CD14-positive monocyte (primary cell): ENCODE results near the gene CTTNBP2. TPM values are rescaled to one million over a fixed set of nuclear protein-coding genes. Genes with fewer than 3 reads are reported as not detected.

ENCODE experiments used
- DNase-seq, 3 donors: peaks; one replicate each; pipeline ENCODE4 v3.0.0-alpha.2; 2011 to 2022
- H2AFZ ChIP-seq: 2 replicates; pipeline ENCODE4 v1.6.0; 2012; ENCODE audit warnings: mild to moderate bottlenecking, low read depth, low read length, inconsistent platforms; ENCODE audit not compliant: insufficient read depth, poor library complexity, severe bottlenecking
- H3K27ac ChIP-seq, 2 donors: 1 replicate in 1 of 2; 2 replicates in 1 of 2; pipeline ENCODE4 v1.5.1; 2012 to 2013; ENCODE audit warnings: low read length in 2 of 2, control low read depth in 1 of 2, inconsistent platforms in 1 of 2, low read depth in 1 of 2, mild to moderate bottlenecking in 1 of 2
- H3K27me3 ChIP-seq, 2 donors: one replicate each; pipeline versions ENCODE4 v1.6.0 to v1.6.1; 2011 to 2013; ENCODE audit warnings: low read length in 2 of 2; ENCODE audit not compliant: control insufficient read depth in 2 of 2, insufficient read depth in 2 of 2
- H3K36me3 ChIP-seq, 2 donors: replicated peaks in 1 of 2; 1 replicate in 1 of 2; 2 replicates in 1 of 2; pipeline versions ENCODE4 v1.5.1 to v1.6.1; 2012 to 2013; ENCODE audit warnings: low read length in 2 of 2, control low read depth in 1 of 2, inconsistent platforms in 1 of 2, mild to moderate bottlenecking in 1 of 2; ENCODE audit not compliant: insufficient read depth in 2 of 2, control insufficient read depth in 1 of 2
- H3K4me1 ChIP-seq, 2 donors: 1 replicate in 1 of 2; 2 replicates in 1 of 2; pipeline versions ENCODE4 v1.5.1 to v1.6.1; 2012 to 2013; ENCODE audit warnings: low read length in 2 of 2, control low read depth in 1 of 2, inconsistent platforms in 1 of 2, mild to moderate bottlenecking in 1 of 2, moderate library complexity in 1 of 2; ENCODE audit not compliant: insufficient read depth in 2 of 2, control insufficient read depth in 1 of 2
- H3K4me2 ChIP-seq: replicated peaks from 2 replicates; pipeline ENCODE3; 2012; ENCODE audit warnings: low read length, moderate library complexity, mild to moderate bottlenecking; ENCODE audit not compliant: poor library complexity, severe bottlenecking; ENCODE audit errors: extremely low read depth
- H3K4me3 ChIP-seq, 3 experiments: fragments of 200-600 bp in 1 of 3; sonication (generic) in 1 of 3; replicated peaks in 1 of 3; 1 replicate in 2 of 3; 2 replicates in 1 of 3; pipeline ENCODE4 v1.5.1; 2011 to 2013; ENCODE audit warnings: low read length in 3 of 3, mild to moderate bottlenecking in 3 of 3, control low read depth in 2 of 3, low read depth in 2 of 3, inconsistent platforms in 1 of 3, moderate library complexity in 1 of 3
- H3K79me2 ChIP-seq: 2 replicates; pipeline ENCODE4 v1.6.0; 2012; ENCODE audit warnings: mild to moderate bottlenecking, control low read depth, inconsistent platforms, low read length, moderate library complexity; ENCODE audit not compliant: insufficient read depth
- H3K9ac ChIP-seq: 2 replicates; pipeline ENCODE4 v1.6.0; 2017; ENCODE audit warnings: low read length, mild to moderate bottlenecking; ENCODE audit not compliant: insufficient read depth, poor library complexity, severe bottlenecking
- H3K9me3 ChIP-seq, 2 donors: replicated peaks in 1 of 2; 1 replicate in 1 of 2; 2 replicates in 1 of 2; pipeline versions ENCODE4 v1.5.1 to v1.6.1; 2012 to 2013; ENCODE audit warnings: low read length in 2 of 2, control low read depth in 1 of 2; ENCODE audit not compliant: control insufficient read depth in 1 of 2, insufficient read depth in 1 of 2
- H4K20me1 ChIP-seq: 2 replicates; pipeline ENCODE4 v1.6.0; 2012; ENCODE audit warnings: mild to moderate bottlenecking, low read length, control low read depth, moderate library complexity; ENCODE audit not compliant: insufficient read depth
- H3K27ac Mint-ChIP-seq, 7 donors: one replicate each; pipeline ENCODE4 v1.8.0; 2020; ENCODE audit warnings: mild to moderate bottlenecking in 7 of 7, mixed read lengths in 7 of 7, moderate library complexity in 6 of 7, inconsistent platforms in 2 of 7
- H3K27me3 Mint-ChIP-seq, 3 donors: one replicate each; pipeline ENCODE4 v1.8.0; 2021 to 2022; ENCODE audit warnings: low read depth in 3 of 3, mild to moderate bottlenecking in 3 of 3, mixed read lengths in 3 of 3, moderate library complexity in 3 of 3, inconsistent platforms in 1 of 3
- H3K36me3 Mint-ChIP-seq, 2 donors: one replicate each; pipeline ENCODE4 v1.8.0; 2020; ENCODE audit warnings: mixed read lengths in 2 of 2, inconsistent platforms in 1 of 2, mild to moderate bottlenecking in 1 of 2
- H3K4me1 Mint-ChIP-seq: one replicate; pipeline ENCODE4 v1.8.0; 2020; ENCODE audit warnings: mild to moderate bottlenecking, mixed read lengths
- H3K4me3 Mint-ChIP-seq, 2 donors: one replicate each; pipeline ENCODE4 v1.8.0; 2020; ENCODE audit warnings: mild to moderate bottlenecking in 2 of 2, mixed read lengths in 2 of 2, moderate library complexity in 1 of 2
- H3K9me3 Mint-ChIP-seq, 7 donors: one replicate each; pipeline ENCODE4 v1.8.0; 2020 to 2022; ENCODE audit warnings: mixed read lengths in 7 of 7, mild to moderate bottlenecking in 6 of 7, moderate library complexity in 6 of 7, inconsistent platforms in 2 of 7
- intact Hi-C, 2 donors: fragments of 100-400 bp; cut with micrococcal nuclease; formaldehyde crosslinking; loops; one replicate each; pipeline versions ENCODE4 v1.15.0 to v1.15.1; 2023
- polyA plus RNA-seq, 3 donors: library from polyadenylated mRNA; depleted of rRNA in 1 of 3; unstranded in 2 of 3; stranded (reverse) in 1 of 3; fragments of 300-500 nt in 2 of 3; fragments of >200 nt in 1 of 3; fragmentation: Illumina TruSeq in 2 of 3; gene quantifications; 1 replicate in 2 of 3; 2 replicates in 1 of 3; pipeline ENCODE4 v1.2.3, GENCODE V29; 2012 to 2021
- TF ChIP-seq, protein P1 (sequence below): fragments of 200-600 bp; IDR thresholded peaks from one replicate; pipeline ENCODE4 v1.8.0; 2022; ENCODE audit warnings: antibody characterized with exemption, mild to moderate bottlenecking

The CTTNBP2 gene
- polyA plus RNA-seq, 3 donors = 0.38 to 1.4 TPM; not detected in 1

DNA sequence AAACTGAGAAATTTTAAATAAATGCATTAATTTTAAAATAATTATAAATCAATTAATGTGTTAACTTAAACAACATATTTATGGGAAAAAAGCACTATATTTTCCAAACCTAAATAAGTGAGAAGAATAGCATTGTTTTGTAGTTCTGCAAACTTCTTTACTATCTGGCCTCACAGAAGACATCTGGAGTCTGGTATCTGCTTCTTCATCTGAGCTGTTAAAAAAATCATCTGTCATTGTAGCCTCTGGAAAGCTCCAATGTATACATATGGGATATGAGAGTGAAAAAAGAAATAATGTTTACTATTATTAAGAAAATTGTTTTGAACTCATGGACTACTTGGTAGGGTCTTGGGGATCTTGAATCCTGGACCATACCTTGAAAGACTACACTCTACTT is 32.2 kb downstream of the CTTNBP2 start:
- Histone ChIP-seq H2AFZ (no peak overlapping the region), H3K79me2 (no peaks in the 10 kb centered on the region), H3K27me3 (peaks cover 0 to 2% of the 10 kb centered on the region in 2 donors), H3K4me1 (no peaks in the 10 kb centered on the region), H3K4me3 (no peak overlapping the region), H3K4me2 (no peak overlapping the region), H3K9me3 (no peaks in the 10 kb centered on the region), H4K20me1 (no peaks in the 10 kb centered on the region), H3K9ac (no peak overlapping the region), H3K27ac (no peak overlapping the region), H3K36me3 (no peaks in the 10 kb centered on the region)
- peaks cover 0 to 9% (median 0%) of the 10 kb centered on the region in 7 donors for H3K9me3 Mint-ChIP-seq
- intact Hi-C loops = no loop called here
- H3K4me3 Mint-ChIP-seq = no peak overlapping the region
- no peak overlapping the region for H3K27ac Mint-ChIP-seq
- peaks cover 0 to 7% (median 5%) of the 10 kb centered on the region in 3 donors for H3K27me3 Mint-ChIP-seq
- TF ChIP-seq, protein P1, sequence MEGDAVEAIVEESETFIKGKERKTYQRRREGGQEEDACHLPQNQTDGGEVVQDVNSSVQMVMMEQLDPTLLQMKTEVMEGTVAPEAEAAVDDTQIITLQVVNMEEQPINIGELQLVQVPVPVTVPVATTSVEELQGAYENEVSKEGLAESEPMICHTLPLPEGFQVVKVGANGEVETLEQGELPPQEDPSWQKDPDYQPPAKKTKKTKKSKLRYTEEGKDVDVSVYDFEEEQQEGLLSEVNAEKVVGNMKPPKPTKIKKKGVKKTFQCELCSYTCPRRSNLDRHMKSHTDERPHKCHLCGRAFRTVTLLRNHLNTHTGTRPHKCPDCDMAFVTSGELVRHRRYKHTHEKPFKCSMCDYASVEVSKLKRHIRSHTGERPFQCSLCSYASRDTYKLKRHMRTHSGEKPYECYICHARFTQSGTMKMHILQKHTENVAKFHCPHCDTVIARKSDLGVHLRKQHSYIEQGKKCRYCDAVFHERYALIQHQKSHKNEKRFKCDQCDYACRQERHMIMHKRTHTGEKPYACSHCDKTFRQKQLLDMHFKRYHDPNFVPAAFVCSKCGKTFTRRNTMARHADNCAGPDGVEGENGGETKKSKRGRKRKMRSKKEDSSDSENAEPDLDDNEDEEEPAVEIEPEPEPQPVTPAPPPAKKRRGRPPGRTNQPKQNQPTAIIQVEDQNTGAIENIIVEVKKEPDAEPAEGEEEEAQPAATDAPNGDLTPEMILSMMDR = no peak
- H3K4me1 Mint-ChIP-seq = no peaks in the 10 kb centered on the region
- no peak for DNase-seq
- no peaks in the 10 kb centered on the region for H3K36me3 Mint-ChIP-seq

DNA sequence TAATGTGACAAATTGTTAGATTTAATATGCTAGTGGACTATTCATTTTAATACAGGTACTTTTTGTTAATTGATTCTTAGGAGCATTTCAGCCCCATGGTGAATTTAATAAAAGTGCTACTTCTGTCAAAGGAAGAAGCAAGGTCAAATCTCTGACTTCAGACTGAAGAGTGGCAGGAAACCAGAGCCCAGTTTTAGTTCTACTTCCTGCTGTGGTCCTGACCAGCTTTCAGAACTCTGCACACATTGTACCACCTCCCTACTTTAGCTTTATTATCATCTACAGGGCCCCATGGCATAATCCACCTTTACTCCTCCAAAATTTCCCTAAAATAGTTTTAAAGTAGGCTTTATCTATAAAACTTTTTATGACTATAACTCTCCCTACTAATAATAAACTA is 33.7 kb downstream of the CTTNBP2 start:
- no peaks in the 10 kb centered on the region for H3K79me2 ChIP-seq
- no peaks in the 10 kb centered on the region for H4K20me1 ChIP-seq
- no peaks in the 10 kb centered on the region for H3K36me3 ChIP-seq
- H3K4me1 ChIP-seq = no peaks in the 10 kb centered on the region
- DNase-seq = no peak
- H3K4me3 Mint-ChIP-seq = no peak overlapping the region
- no peak overlapping the region for H3K4me3 ChIP-seq
- no peak overlapping the region for H3K27ac ChIP-seq
- no peak overlapping the region for H2AFZ ChIP-seq
- H3K36me3 Mint-ChIP-seq = no peaks in the 10 kb centered on the region
- H3K4me1 Mint-ChIP-seq = no peaks in the 10 kb centered on the region
- peaks cover 0 to 9% (median 0%) of the 10 kb centered on the region in 7 donors for H3K9me3 Mint-ChIP-seq
- peaks cover 0 to 2% of the 10 kb centered on the region in 2 donors for H3K27me3 ChIP-seq
- TF ChIP-seq, protein P1 = no peak
- H3K9ac ChIP-seq = no peak overlapping the region
- H3K9me3 ChIP-seq = no peaks in the 10 kb centered on the region
- H3K27me3 Mint-ChIP-seq = peaks cover 0 to 5% (median 0%) of the 10 kb centered on the region in 3 donors
- H3K27ac Mint-ChIP-seq = no peak overlapping the region
- no peak overlapping the region for H3K4me2 ChIP-seq
- intact Hi-C loops = no loop called here
